T-helper 9 cell (primary cell): ENCODE measurements around the gene ESAM.

Experiments used
- DNase-seq: peaks from one replicate; pipeline ENCODE4 v3.0.0-alpha.2; 2020

ESAM gene

GRCh38 chr11:124727474-124727873 is 34.6 kb downstream of the ESAM start:
- no peak for DNase-seq

- no peak for DNase-seq
Observed at GRCh38 chr11:124725719-124726105, 36.4 kb downstream of the ESAM start.

- DNase-seq, result no peak
Observed at GRCh38 chr11:124724979-124725718, 36.9 kb downstream of the ESAM start.

GRCh38 chr11:124722176-124722575 is 39.9 kb downstream of the ESAM start:
- DNase-seq, result no peak

GRCh38 chr11:124719534-124719933 is 42.6 kb downstream of the ESAM start:
- DNase-seq, result no peak

- no peak for DNase-seq
Observed at GRCh38 chr11:124718801-124719200, 43.3 kb downstream of the ESAM start.

- DNase-seq, result peak; percentile 10
Observed at GRCh38 chr11:124717786-124718651, 44.1 kb downstream of the ESAM start.

- DNase-seq, result no peak
Observed at GRCh38 chr11:124717421-124717785, 44.7 kb downstream of the ESAM start.

- no peak for DNase-seq
Observed at GRCh38 chr11:124716591-124716990, 45.5 kb downstream of the ESAM start.

- no peak for DNase-seq
Observed at GRCh38 chr11:124712392-124712791, 49.7 kb downstream of the ESAM start.

- no peak for DNase-seq
Observed at GRCh38 chr11:124707829-124708228, 54.3 kb downstream of the ESAM start.
